Measurements from ENCODE around the gene CD164L2.
A peak's percentile ranks its signal among the peaks of the same experiment; 100 is the strongest.

The CD164L2 gene

DNA sequence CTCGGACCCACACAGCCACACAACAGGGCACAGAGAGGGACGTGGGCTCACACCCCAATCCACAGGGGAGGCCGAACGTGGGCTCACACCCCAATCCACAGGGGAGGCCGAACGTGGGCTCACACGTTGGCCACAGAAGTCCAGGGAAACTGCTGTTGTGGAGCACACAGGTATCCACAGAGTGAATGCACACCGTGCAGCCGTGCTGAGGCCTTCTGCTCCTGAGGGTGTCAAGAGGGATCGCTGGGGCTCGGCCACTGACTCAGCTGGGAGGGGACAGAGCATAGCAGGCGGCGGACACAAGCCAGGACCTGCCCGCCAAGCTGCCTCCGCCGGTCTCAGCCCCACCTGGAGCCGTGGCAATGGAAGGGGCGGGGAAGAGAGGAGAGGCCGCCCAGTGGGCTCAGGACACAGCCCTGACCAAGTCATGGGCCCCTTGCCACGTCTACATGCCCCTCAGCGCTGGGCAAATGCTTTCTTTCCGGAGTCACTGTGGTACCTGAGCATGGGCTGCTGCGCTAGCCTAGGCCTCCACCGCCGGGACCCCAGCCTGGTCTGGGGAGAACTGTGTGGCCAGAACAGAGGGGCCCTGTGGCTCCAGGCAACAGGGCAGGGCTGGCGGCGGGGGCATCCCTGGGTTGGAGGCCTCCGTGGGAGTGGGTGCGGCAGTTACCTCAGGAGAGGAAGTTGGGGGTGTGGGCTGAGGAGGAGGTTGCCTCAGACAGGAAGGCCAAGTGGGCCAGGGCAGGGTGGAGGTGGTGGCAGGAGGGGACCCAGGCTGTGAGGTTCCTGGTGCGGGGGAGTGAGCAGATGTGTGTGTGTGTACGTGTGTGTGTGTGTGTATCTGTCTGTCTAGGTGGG is 40.1 kb downstream of the CD164L2 start:
- DNase-seq, result peak; percentile 47

DNA sequence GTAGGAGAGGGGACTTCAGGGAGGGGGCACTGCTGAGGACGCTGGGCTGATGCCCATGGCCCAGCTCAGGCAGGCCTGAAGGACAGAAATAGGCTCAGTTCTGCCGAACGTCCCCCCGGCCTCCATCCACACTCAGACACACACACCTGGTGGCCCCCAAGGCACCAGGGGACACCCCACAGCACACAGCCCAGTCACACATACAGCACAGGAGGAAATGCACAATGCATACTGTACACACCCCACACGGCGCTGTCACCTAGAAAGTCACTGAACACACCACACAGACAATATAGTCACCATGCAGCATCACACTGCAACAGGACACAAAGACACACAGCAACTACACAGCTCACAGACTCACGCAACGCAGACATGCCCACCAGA is 40.7 kb downstream of the CD164L2 start:
- peak; percentile 30 for DNase-seq

DNA sequence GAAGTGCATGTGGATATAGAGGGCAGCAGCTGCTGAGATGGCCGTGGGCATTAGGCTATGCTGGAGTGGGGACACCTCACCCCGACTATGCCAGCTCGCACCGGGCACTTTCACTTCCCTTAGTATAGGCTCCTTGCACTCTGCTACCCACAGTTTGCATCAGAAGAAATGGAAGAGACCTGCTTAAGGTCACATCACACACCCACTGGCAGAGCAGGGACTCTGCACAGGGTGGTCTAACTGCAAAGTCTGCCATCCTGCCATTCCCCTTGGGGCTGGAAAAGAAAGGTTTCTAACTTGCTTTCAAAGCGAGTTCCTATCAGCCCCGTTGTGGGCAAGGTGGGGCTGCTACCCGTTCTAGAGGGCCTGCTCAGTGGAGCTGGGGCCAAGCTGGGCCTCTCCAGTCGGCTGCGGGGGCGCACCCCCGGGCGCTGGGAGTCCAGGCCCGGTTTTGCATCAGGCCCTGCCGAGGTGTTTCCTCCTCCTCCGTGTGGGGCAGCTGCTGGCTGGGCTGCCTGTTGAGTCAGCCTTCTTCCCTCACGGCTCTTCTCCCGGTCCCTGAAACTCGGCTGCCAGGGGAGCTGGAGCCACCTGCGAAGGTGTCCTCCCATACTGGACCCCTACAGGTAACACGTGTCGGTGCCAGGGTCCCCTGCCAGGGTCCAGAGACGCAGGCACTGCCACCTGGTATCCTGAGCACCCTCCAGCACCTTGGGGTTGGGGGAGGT is 41.4 kb downstream of the CD164L2 start, which contains the start of gene SYTL1:
TSS of gene SYTL1 (plus strand) at position 498 of the 728 bp plus-strand sequence. CDS start 3,313 bp downstream, outside the sequence.
- peak; percentile 95 for DNase-seq

DNA sequence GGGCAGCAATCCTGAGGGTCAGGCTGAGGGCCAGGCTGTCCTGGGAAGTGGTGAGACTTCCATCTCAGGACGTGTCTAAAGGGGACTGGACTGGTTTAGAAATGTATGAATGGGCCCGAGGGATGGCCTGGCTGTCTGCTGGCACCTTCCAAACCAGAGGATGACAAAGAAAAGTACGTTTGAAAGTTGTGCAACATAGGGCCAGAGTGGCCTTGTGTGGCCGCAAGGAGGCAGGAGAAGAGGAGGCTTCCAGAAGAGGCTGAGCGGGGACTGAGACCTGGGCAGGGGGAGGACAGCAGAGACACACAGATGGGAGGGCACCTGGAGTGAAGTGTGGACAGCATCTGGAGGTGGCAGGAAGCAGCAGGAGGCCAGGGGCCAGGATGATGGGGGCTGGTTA is 43.9 kb downstream of the CD164L2 start:
- DNase-seq, result no peak

DNA sequence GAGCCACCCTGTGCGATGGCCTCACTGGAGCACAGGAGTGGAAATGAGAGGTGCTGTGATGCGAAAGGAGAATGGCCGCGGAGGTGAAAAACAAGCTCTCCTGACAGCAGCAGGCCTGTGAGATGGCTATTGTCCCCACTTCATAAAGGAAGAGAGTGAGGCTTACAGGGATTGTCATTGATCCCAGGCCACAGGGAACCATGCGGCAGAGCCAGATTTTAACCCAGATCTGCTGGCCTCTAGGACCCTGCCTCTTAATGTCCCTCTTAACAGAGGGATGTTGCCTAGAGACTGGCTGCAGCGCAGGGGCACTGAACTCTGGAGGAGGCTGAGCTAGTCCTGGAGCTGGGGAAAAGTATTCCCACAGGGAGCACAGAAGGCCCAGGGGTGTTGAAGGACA is 44.4 kb downstream of the CD164L2 start:
- DNase-seq, result no peak

DNA sequence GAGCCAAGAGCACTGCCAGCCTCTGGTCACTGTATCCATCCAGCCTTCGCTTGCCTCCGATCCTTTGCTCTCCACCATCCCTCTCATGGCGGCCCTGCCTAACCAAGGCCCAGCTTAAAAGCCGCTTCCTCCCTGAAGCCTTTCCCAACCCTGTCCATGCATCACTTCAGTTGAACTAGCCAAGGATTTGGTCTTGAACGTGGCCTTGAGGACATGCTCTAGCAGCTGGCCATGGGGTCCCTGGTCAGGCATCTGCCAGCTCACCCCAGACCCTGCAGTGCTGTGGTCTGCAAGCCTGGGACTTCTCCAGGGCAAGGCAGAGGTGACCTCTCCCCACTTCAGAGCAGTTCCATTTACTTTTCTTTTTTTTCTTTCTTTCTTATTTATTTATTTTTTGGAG is 46.4 kb downstream of the CD164L2 start:
- DNase-seq, result no peak

DNA sequence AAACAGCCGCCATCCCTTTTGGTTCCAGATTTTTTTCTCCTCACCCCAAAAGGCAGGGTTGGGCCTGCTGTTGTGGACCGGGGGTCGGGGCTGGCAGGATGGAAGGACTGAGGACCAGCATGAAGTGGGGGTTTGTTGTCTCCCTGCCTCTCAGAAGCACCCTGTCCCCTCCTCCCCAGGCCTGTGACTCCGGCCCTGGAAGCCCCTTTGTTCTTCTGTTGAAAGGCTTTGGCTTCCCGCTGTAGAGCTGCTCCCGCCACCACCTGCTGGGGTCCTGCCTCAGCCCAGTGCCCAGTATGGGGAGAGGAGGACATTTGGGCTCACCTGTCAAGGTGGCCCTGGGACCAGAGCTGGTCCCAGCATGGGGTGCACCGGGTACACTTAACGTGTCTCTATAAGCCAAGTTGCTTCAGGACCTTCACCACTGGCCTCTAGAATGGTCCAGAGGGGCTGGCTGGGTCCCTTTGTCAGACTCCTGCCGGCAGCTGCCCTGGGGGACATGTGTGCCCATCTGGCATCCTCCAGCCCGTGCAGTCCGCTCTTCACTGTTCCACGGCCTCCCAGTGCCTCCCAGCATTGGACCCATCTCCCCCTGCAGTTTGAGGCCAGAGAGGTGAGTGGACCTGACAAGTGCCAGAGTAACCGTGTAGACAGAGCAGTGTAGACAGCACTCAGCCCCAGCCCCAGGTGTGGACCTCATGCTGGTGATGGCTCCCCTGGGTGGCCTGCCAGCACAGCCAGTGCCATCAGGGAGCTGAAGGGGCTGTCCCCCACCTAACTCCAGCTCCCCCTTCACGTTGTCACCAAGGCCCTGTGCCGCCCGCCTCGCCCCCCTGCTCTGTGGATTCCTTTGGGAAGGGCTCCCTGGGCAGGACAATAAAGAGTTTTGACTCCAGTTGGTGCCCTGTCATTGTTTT is 47.4 kb downstream of the CD164L2 start:
- DNase-seq, result no peak

DNA sequence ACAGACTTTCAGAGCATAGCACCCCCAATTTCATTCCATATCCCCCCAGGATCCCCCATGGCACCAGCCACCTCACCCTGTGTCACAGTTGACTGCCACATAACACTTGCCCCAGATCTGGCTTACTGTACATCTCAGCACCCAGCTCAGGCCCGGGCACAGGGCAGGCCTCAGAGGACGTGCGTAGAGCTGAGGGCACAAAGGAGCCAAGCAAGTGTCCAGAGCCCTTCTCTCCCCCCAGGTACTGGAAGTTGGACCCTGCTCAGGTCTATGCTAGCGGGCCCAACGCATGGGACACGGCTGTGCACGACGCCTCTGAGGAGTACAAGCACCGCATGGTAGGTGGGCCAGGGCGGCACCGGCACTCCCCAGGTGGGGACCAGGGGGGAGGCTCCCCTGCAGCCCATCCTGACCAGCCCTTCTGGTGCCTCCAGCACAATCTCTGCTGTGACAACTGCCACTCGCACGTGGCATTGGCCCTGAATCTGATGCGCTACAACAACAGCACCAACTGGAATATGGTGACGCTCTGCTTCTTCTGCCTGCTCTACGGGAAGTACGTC is 49.3 kb downstream of the CD164L2 start:
- no peak for DNase-seq

DNA sequence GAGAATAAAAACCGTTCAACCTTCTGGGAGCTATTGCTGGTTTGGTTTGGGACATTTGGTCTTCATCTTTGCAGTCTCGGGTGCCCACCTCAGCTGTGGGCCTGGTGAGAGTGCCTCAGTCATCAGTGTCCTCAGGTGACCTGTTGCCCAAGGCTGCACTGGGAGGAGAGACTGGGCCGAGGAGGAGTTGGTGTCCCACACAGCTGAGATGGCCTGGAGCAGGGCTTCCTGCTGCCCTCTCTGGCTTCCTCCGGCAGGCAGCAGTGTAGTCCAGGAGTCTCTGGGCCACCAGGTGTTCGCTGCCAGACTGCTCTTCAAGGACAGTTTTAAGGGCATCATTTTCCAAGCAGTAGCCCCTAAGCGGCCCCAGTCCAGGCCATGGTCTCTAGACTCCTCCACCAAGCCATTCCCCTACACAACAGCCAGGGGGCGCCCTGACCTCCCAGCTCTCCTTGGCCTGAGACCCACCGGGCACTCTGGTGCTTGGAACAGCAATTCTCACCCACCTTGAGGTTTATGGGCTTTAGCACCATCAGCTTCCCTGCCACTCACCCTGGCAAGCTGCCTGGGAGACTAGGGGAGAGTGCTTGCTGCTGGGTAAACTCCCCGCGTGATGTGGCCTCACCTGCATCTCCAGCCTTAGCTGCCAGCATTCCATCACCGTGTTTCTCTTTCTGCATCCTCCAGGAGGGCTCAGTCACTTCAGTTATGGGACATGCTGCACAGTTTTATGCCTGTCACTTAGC is 50.4 kb downstream of the CD164L2 start:
- peak; percentile 61 for DNase-seq

DNA sequence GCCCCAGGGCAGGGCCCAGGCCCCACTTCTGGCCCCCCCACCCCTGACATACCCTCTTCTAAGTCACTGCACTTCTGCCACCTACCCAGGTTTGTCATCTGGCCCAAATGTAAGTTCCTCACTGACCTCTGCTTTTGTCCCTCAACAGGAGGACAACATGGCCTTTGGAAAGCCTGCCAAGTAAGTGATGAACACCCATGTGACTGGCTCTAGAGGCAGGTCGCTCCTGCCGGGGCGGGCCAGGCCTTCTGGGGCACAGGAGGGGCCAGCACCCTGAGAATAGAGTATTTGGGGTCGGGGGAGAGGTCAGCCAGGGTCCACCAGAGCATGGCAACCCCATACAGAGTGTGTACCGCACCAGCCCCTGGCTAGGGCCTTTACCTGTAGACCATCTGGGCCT is 51.2 kb downstream of the CD164L2 start:
- no peak for DNase-seq

DNA sequence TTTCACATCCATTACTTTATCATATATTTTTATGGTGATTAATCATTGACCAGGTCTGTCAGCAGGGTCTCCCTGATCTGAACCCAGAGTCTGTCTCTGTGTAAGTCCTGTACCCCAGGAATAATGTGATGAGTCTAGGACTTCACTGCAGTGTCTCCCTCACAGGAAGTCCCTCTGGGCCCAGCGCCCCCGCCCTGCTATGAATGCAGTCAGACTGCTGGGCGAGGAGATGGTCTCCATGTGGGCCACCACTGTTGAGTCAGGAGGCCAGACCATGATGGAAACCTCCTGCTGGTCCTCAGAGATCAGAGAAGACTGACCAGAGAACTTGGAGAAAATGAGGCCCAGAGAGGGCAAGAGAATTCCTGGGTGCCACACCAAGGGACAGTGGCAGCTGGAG is 51.7 kb downstream of the CD164L2 start:
- no peak for DNase-seq

DNA sequence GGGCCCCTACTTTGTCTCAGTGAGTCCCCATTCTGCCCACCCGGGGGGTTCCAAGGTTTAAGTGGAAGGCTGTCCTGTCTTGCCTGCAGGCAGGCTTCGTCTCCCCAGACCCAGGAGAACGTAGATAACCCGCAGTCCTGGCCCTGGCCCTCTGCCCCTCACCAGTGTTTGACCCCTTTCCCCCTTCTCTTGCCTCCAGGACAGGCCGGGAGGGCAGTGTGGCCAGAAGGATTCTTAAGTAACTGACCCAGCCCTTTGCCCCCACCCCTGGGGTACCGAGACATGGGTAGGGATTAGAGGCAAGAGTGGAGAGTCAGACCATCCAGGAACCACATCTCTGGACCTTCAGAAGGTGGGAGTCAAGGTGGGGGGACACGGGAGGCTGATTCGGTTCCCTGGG is 52.3 kb downstream of the CD164L2 start:
- no peak for DNase-seq
